Measurements from ENCODE around the gene HOXC9.

- TF ChIP-seq GATA3 (IDR thresholded peaks at IDR 0.05; ENCODE audit: low read depth, low read length) (no peak), GATA2 (IDR thresholded peaks at IDR 0.05; ENCODE audit: low read depth, low read length) (no peak)
These were observed 1.1 kb upstream of the HOXC9 start for GRCh38 chr12:53998900-53999236.
